HG03460 (cell line): Measurements from ENCODE around the gene ACRBP.
"Not testable (repeated sequence)": the region's sequence is repeated elsewhere in the genome, so short reads cannot be mapped to it uniquely, and the experiment has no call there.

Source experiments
- ATAC-seq: cut with Tn5 transposase; IDR thresholded peaks from one replicate; pipeline ENCODE4 v1.9.1; 2021; ENCODE audit not compliant: unreplicated experiment

Gene ACRBP

GRCh38 chr12:6618483-6619225 lies 28.6 kb downstream of the ACRBP start:
- no peak for ATAC-seq

GRCh38 chr12:6615802-6616201 lies 31.4 kb downstream of the ACRBP start:
- no peak for ATAC-seq

GRCh38 chr12:6614513-6615172 lies 32.6 kb downstream of the ACRBP start:
- ATAC-seq, result no peak

- ATAC-seq, result no peak
These were observed 33.3 kb downstream of the ACRBP start for GRCh38 chr12:6613776-6614512.

GRCh38 chr12:6613015-6613775 lies 34.0 kb downstream of the ACRBP start:
- ATAC-seq, result no peak

- no peak for ATAC-seq
These were observed 34.6 kb downstream of the ACRBP start for GRCh38 chr12:6612652-6613014.

GRCh38 chr12:6612247-6612646 lies 35.0 kb downstream of the ACRBP start:
- no peak for ATAC-seq

GRCh38 chr12:6608592-6609281 lies 38.5 kb downstream of the ACRBP start:
- no peak for ATAC-seq

GRCh38 chr12:6607751-6608591 lies 39.3 kb downstream of the ACRBP start:
- ATAC-seq, result no peak

- ATAC-seq, result no peak
These were observed 40.7 kb downstream of the ACRBP start for GRCh38 chr12:6606331-6607131.

GRCh38 chr12:6605421-6606330 lies 41.6 kb downstream of the ACRBP start:
- no peak for ATAC-seq

GRCh38 chr12:6604259-6605029 lies 42.8 kb downstream of the ACRBP start:
- no peak for ATAC-seq

- ATAC-seq, result no peak
These were observed 44.1 kb downstream of the ACRBP start for GRCh38 chr12:6603095-6603567.

GRCh38 chr12:6602526-6602925 lies 44.7 kb downstream of the ACRBP start:
- ATAC-seq, result no peak

GRCh38 chr12:6595673-6596072 lies 51.6 kb downstream of the ACRBP start:
- ATAC-seq, result not testable (repeated sequence)

GRCh38 chr12:6592087-6592486 lies 55.1 kb downstream of the ACRBP start:
- no peak for ATAC-seq
